Endothelial cell of hepatic sinusoid (primary cell): ENCODE data around the gene CUEDC2.

Source experiments
- in situ Hi-C: cut with HindIII; loops from 2 replicates; pipeline ENCODE4 v1.10.0; 2017; ENCODE audit warnings: low sequenced_read_pairs

Gene CUEDC2

DNA sequence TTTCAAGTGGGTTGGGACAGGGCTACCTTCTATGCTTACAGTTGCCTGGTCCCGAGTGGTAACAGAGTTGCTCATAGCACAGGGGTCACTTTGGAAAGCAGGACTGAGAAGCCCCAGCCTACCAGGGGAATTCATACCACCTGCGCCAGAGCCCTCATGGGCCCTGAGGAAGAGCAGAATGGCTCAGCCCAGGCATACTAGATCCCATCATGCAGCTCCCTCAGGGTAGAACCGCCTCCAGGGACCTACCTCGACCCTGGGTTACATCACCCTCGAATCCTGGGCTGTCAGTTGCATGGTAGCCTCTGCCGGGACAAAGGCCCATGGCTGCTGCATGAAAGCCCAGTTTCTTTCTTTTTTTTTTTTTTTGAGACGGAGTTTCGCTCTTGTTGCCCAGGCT, 2.9 kb downstream of the CUEDC2 start:
- in situ Hi-C loops: no loop called here

DNA sequence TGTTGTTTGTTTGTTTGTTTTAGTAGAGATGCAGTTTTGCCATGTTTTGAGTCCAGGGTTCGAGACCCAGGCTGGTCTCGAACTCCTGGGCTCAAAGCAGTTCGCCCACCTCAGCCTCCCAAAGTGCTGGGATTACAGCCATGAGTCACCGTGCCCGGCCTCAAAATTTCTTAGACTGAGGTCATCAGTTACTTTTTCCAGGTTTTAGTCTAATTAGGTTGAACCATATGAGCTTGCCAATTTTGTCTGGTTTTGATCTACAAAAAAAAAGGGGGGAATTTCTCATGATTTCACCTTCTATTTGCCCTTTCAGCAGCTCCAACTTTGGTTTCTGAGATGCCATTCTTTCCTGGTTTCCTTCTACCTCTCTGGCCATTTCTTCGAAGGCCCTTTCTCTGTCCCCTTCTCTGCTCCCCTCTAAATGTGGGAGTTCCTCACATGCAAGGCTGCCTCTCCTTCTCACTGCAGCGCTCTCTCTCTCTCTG, 5.5 kb downstream of the CUEDC2 start:
- in situ Hi-C loops: no loop called here

DNA sequence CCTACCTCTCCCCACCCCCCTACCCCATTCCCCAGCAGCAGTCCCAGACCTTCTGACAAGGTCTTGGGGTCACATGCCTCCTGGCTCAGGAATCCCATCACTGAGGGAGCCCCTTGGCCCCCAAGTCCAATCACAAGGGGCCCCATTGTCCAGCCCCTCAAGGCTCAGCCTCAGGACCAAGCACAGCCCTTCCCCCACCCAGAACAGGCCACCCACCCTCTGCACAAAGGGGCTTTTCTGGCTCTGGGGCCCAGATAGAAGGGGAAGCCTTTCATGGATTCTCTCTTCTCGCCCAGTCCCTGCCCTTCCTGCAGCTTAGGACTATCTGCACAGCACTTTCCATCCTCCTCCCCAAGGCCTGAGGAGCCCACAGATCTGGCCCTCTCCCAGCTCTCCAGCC, 6.9 kb downstream of the CUEDC2 start:
- in situ Hi-C loops: no loop called here

DNA sequence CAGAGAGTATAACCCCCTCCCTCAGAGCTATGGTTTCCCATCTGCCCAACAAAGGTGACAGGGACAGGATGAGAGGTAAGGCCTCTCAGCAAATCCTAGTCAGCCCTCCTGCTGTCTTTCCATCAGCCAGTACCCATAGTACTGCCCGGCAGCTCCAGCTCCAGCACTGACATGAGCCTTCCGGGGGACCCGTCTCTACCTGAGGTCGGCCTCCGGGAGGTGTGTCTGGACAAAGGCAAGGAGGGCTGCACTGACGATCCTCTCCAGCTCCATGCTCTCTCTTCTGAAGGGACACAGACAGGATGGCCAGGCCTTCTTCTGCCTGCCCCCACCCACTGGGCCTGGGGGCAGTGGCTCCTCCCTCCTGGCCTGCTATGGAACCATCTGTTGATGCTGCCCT, 7.5 kb downstream of the CUEDC2 start:
- in situ Hi-C loops: no loop called here

DNA sequence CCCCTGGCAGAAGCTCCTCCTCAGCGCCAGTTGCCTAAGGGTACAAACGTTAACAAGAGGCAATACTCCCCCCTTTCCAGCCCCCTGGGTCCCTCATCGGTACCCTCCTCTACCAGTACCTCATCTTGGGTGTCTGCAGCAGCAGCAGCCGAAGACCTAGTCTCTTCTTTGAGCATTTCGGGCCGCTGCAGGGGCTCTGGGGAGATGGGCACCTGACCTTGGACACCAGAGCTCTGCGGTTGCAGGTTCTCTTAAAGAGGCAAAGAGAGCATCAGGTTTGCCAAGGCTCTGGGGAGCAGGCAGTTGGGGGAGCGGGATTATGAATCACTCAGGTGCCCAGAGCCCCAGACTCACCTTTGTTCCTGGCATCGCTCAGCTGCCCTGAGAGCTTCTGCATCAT, 8.2 kb downstream of the CUEDC2 start:
- in situ Hi-C loops: no loop called here

DNA sequence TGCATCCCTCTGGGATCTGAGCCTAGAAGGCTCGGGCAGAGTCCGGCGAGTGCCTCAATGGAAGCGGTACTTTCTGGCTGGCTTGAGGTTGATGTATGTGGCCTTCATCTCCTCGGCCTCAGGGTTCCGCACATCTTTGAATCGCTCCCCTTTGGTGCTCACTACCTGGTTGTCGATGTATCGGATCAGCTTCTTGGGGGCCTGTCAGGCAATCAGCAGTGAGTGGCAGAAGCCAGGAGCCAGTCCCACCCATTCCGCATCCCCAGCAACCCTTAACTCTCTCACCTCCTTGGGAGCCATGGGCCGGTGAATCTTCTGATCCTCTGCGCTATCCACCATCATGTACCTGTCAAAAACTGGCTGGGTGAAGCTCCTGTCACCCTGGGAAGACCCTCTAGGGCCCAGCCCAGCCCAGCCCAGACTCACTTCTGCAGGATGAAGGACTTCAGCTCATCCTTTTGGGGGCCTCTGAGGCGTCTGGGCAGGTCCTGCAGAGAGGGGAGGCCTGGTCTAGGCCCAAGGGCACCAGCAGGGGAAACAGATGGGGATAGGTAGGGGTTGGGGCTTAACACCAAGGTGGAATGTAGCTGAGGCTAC, 8.9 kb downstream of the CUEDC2 start:
- in situ Hi-C loops: no loop called here

DNA sequence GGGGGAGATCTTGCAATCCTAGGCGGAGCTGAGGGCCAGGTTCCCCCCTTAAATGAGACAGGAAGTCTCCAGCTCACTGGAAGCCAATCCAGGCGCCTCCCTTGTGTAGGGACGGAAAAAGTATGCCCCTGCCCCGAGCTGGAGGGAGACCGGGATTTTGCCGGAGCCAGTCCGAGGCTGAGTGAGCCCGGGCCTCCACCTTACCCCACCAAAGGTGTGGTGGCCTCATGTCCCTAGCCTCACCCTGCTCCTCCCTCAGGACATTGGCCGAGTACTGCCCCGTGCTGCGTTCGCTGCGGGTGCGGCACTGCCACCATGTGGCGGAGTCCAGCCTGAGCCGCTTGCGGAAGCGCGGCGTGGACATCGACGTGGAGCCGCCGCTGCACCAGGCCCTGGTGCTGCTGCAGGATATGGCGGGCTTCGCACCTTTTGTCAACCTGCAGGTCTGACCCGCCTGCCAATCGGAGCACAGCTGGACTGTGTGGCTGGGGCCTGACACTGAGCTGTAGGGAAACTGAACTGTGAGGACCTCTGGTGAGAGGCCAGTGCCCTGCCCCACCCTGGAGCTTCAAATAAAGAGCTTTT, 9.7 kb downstream of the CUEDC2 start:
- in situ Hi-C loops: no loop called here

DNA sequence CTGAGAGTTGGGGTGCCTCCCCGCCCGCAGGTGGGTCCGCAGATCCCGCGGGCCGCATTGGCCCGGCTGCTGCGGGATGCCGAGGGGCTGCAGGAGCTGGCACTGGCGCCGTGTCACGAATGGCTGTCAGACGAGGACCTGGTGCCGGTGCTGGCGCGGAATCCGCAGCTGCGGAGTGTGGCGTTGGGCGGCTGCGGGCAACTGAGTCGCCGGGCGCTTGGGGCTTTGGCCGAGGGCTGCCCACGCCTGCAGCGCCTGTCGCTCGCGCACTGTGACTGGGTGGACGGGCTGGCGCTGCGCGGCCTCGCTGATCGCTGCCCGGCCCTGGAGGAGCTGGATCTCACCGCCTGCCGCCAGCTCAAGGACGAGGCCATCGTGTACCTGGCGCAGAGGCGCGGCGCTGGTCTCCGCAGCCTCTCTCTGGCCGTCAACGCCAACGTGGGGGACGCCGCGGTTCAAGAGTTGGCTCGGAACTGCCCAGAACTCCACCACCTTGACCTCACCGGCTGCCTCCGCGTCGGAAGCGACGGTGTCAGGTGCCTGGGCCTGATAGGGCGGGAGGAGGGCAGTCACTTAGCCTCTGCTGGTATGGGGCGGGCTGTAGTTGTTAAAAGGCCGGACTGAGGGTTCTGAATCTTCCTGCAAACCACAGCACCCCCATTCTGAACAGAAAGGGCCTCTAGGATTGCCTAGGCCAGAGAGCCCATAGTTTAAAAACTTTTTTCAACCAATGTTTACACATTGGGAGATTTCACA, 10.4 kb downstream of the CUEDC2 start:
- in situ Hi-C loops: no loop called here

DNA sequence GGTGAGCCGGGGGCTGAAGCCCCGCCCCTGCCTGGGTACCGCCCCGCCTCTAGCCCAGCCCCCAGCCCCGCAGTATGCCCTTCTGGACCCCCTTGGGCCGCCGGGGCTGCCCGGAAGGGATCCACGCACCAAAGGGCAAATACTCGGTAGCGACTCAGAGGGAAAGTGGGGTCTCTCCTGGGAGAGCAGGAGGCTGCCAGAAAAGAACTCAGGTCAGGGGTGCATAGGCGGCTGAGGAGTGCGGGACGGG, 10.9 kb downstream of the CUEDC2 start:
- in situ Hi-C loops: no loop called here

DNA sequence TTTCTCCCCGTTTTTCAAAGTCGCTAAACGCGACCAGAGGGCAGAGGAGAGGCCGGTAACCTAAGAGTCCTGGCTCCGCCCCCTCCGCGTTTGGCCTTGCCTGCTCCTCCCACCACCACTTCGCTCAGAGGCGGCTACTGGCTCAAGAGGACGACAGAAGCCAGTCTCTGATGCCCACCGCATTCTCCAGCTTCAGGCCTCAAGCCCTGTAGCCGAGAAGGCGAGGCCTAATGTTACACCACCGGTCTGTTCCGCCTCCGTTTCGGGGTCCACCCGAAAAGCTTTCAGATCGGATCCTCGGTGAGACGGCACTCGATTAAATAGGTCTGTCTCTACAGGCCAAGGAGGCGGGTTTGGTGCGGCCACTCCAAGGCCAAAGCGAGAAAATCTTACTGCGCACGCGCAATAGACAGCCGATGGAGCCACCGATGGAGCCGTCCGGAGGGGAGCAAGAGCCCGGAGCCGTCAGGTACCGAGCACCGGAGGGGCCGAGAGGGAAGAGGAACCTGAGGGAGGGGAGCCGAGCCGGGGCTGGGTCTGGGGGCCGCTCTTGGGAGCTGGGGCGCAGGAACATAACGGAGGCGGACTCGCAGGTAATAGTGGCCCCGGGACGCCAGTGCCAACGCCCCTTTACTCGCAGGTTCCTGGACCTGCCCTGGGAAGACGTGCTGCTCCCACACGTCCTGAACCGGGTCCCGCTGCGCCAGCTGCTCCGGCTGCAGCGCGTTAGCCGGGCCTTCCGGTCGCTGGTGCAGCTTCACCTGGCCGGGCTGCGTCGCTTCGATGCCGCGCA, 11.5 kb downstream of the CUEDC2 start, which contains the start of gene FBXL15:
Gene FBXL15 (plus strand): TSS at position 123 of the 793 bp plus-strand sequence. CDS start 294 bp downstream, at position 417.
- in situ Hi-C loops: no loop called here

DNA sequence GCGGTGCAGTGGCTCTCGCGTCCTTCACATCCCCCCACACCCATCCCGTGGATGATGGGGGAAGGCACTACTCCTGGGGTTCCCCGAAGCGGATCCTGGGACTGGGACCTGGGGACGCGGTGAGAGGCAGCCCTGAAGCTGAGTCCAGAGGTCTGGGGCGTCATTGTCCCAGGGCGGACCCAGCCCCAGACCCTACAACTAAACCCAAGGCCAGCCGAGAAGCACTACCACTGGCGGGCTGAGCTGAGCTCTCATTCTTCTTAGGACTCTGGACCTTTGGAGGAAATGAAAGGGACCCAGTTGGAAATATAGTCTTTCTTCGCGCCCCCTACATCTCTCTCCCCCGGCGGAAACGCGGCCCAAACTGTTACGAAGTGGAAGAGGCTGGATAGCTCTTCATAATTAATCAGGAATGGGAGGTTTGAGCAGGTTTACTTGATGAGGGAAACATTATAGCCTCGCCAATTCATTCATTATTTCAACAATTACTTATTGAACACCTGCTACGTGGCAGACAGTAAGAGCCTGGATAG, 12.1 kb downstream of the CUEDC2 start:
- in situ Hi-C loops: no loop called here

DNA sequence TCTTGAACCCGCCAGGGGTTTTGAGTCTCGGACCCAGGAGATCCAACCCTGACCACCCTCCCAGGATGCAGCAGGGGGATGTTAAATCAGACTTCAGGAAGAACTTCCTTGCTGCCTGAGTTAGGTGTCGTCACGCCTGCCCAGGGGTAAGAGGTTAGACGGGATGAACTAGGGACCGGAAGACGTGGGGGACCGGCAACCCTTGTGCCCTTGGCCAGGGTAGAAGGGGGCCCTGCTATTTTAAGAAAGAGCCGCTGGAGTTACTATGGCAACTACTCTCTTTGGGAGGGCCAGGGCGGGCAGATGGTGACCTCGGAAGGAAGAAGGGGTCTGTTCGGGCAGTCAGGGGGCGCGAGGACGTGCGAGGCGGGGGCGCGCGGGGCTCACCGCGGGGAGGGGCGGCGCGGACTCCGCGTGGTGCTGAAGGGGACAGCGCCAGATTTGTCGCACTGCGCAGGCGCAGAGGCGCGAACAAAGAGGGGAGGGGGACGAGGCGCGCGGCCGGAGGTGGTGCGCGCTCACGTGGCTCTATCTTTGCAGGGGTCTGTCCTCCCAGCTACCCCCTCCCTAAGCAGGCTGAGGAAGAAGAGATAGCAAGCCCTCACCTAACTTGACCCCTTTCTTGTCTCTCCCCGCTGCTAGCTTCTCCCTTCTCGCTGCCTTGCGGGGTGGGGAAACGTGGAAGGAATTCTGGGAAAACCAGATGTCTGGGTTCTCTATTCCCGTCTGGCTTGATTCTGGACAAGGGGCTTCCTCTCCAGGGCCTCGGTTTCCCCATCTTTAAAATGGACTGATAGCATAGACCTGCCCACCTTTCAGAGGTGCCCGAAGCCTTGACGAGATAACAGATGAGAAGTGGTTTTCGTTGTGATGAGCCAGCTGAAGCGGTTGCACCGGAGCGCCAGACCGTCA, 12.8 kb downstream of the CUEDC2 start:
- in situ Hi-C loops: no loop called here

DNA sequence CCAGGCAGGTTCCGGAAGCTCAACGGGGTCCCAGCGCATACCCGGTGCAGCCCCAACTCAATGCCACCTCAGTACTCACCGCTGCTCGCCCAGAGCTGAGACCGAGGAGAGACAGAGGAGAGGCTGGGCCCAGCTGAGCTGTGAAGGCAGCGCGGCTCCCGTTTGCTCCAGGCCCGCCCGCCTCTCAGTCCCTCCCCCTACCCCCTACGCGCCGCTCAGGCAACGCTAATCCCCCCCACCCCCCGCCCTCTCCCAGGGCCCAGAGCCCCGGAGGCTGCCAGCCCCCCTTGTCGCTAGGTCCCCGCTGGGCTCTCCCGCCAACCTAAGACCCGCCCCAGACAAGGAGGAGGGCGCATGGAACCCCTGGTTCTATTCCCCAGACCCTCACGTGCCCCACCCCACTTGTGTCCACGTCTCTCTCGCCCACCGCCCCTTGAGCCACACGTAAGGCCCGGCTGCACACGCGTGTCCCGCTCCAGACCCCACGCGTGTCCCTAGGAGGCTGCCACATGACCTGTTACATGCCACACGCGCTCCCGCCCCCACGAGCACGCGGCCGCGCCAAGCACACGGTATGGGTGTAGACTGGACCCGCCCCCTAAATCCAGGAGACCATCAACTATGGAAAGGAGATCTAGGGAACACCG, 13.6 kb downstream of the CUEDC2 start, which contains the start of gene PSD:
Gene PSD (minus strand): TSS at position 164 of the 647 bp plus-strand sequence. CDS start 1,747 bp downstream, outside the sequence.
- in situ Hi-C loops: no loop called here

DNA sequence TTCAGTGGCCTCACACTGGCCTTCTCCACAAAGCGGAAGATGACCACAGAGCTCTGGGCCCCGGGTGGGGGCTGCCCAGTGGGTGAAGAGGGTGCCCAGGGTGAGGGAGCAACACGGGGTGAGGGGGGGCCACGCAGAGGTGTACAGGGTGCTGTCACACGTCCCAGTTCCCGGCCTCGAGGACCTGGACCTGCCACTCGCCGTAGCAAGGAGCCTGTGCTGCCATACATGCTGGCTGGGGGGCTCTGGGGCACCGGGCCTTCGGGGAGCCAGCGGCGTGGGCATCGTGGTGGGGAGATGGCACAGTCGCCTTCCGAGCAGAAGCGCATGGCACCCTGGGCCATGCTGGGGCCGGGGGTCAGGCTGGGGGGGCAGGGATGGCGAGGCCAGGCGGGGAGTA, 15.7 kb downstream of the CUEDC2 start:
- in situ Hi-C loops: no loop called here

DNA sequence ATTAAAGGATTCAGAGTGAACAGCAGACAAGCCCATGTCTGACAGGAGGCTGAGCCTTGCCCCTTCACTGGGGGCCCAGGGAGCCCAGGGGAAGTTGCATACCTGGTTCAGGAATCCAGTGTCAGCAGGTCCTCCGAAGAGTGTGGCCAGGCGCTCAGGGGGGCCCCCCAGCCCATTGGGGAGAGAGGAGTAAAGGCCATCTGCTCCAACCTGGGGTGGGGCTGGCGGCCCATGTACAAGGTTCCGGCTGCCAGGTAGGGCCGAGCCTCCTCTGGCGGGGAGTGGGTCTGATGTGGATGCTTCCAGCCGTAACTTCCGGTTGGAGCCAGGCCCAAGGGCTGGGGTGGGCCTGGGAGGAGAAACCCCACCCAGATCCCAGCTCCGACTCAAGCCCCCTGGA, 16.1 kb downstream of the CUEDC2 start:
- in situ Hi-C loops: no loop called here

DNA sequence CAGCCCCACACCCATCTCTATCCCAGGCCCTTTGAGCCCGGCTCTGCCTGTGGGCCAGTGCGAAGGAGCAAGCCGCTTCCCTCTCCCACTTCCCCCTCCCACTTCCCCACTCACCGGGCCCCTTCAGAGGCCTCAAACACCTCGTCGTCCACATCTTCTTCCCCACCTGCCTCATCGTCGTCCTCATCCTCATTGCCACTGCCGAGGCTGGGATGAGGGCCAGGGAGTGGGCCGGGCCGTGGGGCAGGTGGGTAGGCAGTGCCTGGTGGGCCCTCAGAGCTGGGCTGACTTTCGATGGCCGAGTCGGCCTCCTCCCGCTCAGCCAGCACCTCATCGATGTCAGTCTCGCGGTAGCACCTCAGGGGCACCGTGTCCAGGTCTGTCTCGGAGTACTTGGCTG, 17.6 kb downstream of the CUEDC2 start:
- in situ Hi-C loops: no loop called here

DNA sequence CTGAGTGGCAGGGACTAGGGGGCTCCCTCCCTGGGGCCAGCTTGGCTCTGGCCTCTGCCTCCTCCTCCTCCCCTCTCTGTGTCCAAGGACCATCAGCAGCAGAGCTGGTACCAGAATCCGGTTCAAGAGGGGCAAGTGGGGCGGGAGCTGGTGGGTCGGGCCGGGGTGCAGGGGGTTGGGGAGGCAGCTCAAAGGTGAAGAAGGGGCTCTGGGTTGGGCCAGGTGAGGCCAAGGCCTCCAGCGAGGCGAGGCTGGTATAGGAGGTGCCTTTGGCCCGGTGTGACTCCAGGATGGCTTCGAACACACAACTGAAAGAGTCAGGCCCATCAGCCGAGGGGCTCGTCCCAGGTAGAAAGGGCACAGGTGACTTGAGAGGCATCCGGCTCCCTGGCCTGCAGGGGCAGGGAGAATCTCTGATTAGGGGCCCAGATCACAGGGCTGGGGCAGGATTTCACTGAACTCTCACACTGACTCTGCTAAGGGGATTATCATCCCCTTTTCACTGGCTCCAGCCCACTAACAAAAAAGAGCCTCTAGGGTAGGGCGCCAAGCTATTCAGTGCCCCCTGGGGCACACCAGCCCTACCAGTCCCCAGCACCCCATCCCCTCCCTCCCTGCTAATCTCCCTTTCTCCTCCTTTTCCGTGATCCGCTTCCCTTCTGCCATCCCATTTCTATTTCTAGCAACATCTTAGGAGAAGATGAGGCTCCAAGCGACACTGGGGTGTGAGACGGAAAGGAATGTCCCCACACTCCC, 18.4 kb downstream of the CUEDC2 start:
- in situ Hi-C loops: no loop called here

DNA sequence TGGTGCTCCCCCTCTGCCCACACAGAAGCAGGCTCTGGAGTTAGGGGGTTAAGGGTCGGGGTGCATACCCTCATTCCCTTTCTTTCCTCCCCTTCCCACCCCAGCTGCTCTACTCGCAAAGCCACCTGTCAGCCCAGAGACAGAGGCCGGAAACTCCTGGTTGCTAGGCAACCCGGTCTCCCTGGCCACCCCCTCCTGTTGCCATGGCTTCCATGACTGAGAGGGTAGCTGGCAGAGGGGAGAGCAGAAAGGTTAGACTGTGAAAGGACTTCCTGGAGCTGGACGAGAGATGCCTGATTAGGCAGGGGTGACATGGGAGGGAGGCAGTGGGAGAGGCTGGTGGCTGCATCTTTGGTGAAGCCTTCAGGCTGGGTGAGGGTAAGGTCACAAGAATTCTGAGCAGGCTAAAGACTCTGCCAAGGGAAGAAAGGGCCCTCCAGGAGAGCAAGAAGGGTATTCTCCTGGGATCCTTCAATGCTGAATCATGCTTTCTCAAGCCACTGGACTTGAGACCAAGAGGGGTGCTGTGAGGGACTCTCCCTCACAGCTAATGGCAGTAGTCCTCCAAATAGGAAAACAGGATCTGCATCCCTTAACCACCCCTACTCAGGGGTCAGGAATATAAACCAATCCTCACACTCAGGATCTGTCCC, 19.2 kb downstream of the CUEDC2 start:
- in situ Hi-C loops: no loop called here
